ENCODE results near the gene SLC44A2. TPM values are rescaled to one million over a fixed set of nuclear protein-coding genes. Genes with fewer than 3 reads are reported as not detected.

SLC44A2 gene
- 100 to 1,000 TPM in 1 of 7 donors, 10 to 100 TPM in 6; 18.1 to 137 (median 52.3) TPM for total RNA-seq
- polyA plus RNA-seq: 10 to 100 TPM; 37.6 to 94.1 TPM
- long read RNA-seq, donor 1, transcript SLC44A2-201 (22 exons, 3,671 nt): minor isoform, 5 of 140 reads
- long read RNA-seq, donor 1, transcript SLC44A2-202 (22 exons, 3,301 nt): major isoform, 79 of 140 reads
- long read RNA-seq, donor 1, transcript SLC44A2-210 (8 exons, 2,577 nt): minor isoform, 7 of 140 reads
- long read RNA-seq, donor 1, partial matches to known transcripts: 31 of 140 reads
- long read RNA-seq, donor 1, other reads (novel, unspliced or antisense): 18 of 140 reads
- long read RNA-seq, donor 2, transcript SLC44A2-201 (22 exons, 3,671 nt): minor isoform, 5 of 18 reads
- long read RNA-seq, donor 2, transcript SLC44A2-202 (22 exons, 3,301 nt): major isoform, 12 of 18 reads
- long read RNA-seq, donor 2, partial matches to known transcripts: 0 of 18 reads
- long read RNA-seq, donor 2, other reads (novel, unspliced or antisense): 0 of 18 reads
- long read RNA-seq, donor 3, transcript SLC44A2-201 (22 exons, 3,671 nt): minor isoform, 24 of 147 reads
- long read RNA-seq, donor 3, transcript SLC44A2-202 (22 exons, 3,301 nt): major isoform, 50 of 147 reads
- long read RNA-seq, donor 3, partial matches to known transcripts: 52 of 147 reads
- long read RNA-seq, donor 3, other reads (novel, unspliced or antisense): 18 of 147 reads

- Histone ChIP-seq H3K9me3 (no peaks in the 10 kb centered on the region), H3K36me3 (no peaks in the 10 kb centered on the region), H3K4me1 (ENCODE audit: insufficient read depth) (peaks cover 2% of the 10 kb centered on the region), H3K27ac (peak within 1 kb of the TSS; percentile 31 to 78), H3K27me3 (no peaks in the 10 kb centered on the region), H3K4me3 (peak within 1 kb of the TSS; percentile 59)
- intact Hi-C loops (cut with DNase I): no loop called here
- 2% methylated on average over 20 to 53 of the region's 53 CpGs for WGBS, 3 donors
- peak; percentile 82 to 90 (median 87) for DNase-seq
- peak; percentile 28 for TF ChIP-seq POLR2A (IDR thresholded peaks at IDR 0.05)
- no peak for TF ChIP-seq CTCF (IDR thresholded peaks at IDR 0.05)
- no peak for TF ChIP-seq EP300 (IDR thresholded peaks at IDR 0.05)
Measured at GRCh38 chr19:10625003-10625761, at the start of gene SLC44A2. SLC44A2 (plus strand) TSS chr19:10625553; CDS start chr19:10625634, 81 bp downstream.

- H3K9me3 ChIP-seq: no peaks in the 10 kb centered on the region
- DNase-seq: no peak
- no peaks in the 10 kb centered on the region for H3K27me3 ChIP-seq
- no peak overlapping the region for H3K4me3 ChIP-seq
- no peaks in the 10 kb centered on the region for H3K4me1 ChIP-seq (ENCODE audit: insufficient read depth)
- no peaks in the 10 kb centered on the region for H3K36me3 ChIP-seq
- TF ChIP-seq EP300 (IDR thresholded peaks at IDR 0.05) (no peak), CTCF (IDR thresholded peaks at IDR 0.05) (no peak), POLR2A (IDR thresholded peaks at IDR 0.05) (no peak)
- 83 to 98% (median 95%) methylated on average over 6 of the region's 6 CpGs for WGBS, 3 donors
- intact Hi-C loops (cut with DNase I): no loop called here
- H3K27ac ChIP-seq: no peak overlapping the region
Measured at GRCh38 chr19:10577951-10578350, 47.4 kb upstream of the SLC44A2 start.

DNA sequence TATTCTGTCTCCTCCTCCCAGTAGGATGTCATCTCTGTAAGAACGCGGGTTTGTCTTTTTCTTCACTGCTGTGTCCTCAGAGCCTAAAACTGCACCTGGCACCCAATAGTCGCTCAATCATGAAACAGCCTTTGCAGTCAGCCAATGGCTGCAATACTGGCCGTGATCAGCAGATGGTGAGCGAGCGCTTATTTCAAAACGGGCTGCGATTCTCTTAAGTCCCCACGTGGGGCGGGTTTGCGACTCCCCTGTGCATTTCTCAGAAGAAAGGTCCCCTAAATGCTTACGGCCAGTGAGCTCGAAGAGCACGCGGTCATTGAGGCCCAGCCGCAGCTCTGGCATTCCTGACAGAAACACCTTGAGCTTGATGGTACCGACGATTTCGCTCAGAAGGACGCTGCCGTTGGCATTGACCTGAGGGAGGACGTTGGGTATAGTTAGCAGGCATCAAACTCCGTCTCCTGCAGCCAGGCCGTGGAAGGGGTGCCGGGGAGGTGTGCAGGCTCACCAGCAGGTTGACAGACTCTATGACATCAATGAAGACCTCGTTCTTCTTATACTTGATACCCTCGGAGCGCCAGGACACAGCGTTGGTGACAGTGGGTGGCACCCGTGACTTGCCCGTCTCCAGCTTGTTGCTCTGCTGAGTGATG, 44.2 kb upstream of the SLC44A2 start:
- TF ChIP-seq CTCF (IDR thresholded peaks at IDR 0.05) (peak; percentile 84 to 99 (median 98)), EP300 (IDR thresholded peaks at IDR 0.05) (no peak)
- Histone ChIP-seq H3K4me1 (ENCODE audit: insufficient read depth) (no peaks in the 10 kb centered on the region), H3K4me3 (no peak overlapping the region), H3K36me3 (no peaks in the 10 kb centered on the region), H3K27me3 (no peaks in the 10 kb centered on the region), H3K27ac (no peak overlapping the region), H3K9me3 (no peaks in the 10 kb centered on the region)
- DNase-seq: peak; percentile 77 to 91 (median 89)
- intact Hi-C loops (cut with DNase I): loop anchor here (1.0 to 5.0 kb wide), 4 partner anchors 63 to 281 kb away; no protein-coding TSS in a partner anchor
- WGBS, 3 donors: 16 to 24% (median 17%) methylated on average over 31 of the region's 31 CpGs

- Histone ChIP-seq H3K27me3 (no peaks in the 10 kb centered on the region), H3K4me1 (ENCODE audit: insufficient read depth) (no peaks in the 10 kb centered on the region), H3K4me3 (no peak overlapping the region), H3K27ac (no peak overlapping the region), H3K9me3 (no peaks in the 10 kb centered on the region), H3K36me3 (no peaks in the 10 kb centered on the region)
- intact Hi-C loops (cut with DNase I): loop anchor here in 1 of 4 donors (5.0 kb wide), 2 partner anchors 110 to 280 kb away; no protein-coding TSS in a partner anchor
- DNase-seq: no peak
- TF ChIP-seq POLR2A (IDR thresholded peaks at IDR 0.05) (no peak), CTCF (IDR thresholded peaks at IDR 0.05) (no peak), EP300 (IDR thresholded peaks at IDR 0.05) (no peak)
- WGBS, 3 donors: 83 to 93% (median 89%) methylated on average over 13 of the region's 13 CpGs
Measured at GRCh38 chr19:10582091-10582490, 43.3 kb upstream of the SLC44A2 start.

Measured in ovary (tissue), 10 donors.